GM18511 (cell line): ENCODE data around the gene MDFIC2.

Experiments
- ATAC-seq: cut with Tn5 transposase; IDR thresholded peaks from one replicate; pipeline ENCODE4 v1.9.1; 2021; ENCODE audit warnings: mild to moderate bottlenecking, moderate library complexity; ENCODE audit not compliant: unreplicated experiment

Gene MDFIC2

DNA sequence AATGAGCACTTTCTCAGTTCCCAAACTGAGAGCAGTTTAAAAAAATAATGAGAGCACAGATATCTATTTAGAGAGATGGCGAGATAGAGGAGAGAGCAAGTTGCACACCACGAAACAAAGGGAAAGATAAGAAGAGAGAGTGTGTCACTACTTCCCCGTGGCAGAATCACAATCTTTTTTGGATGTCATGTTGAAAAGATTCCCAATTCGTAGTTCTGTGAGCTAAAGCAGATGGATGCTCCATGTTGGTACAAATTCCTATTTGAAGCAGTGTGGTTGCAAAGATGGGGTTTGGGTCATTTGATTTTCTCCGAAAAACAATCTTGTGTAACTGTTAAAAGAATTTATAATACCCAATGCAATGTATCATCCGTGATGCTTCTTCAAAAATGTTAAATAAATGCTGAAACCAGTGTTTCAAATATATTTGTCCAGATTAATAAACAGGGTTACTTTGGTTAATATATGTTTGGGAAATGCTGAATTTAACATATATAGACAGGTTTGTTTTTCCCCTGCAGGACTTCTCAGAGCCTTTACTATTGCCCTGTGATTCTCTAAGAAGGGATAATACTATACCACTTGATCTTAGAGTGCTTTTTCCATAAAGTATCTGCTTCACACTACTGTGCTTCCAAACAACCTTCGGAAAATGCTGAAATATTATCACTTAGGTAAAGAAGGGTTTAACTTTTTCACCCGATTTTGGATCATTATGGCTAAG, 128.5 kb downstream of the MDFIC2 start:
- ATAC-seq, result no peak

DNA sequence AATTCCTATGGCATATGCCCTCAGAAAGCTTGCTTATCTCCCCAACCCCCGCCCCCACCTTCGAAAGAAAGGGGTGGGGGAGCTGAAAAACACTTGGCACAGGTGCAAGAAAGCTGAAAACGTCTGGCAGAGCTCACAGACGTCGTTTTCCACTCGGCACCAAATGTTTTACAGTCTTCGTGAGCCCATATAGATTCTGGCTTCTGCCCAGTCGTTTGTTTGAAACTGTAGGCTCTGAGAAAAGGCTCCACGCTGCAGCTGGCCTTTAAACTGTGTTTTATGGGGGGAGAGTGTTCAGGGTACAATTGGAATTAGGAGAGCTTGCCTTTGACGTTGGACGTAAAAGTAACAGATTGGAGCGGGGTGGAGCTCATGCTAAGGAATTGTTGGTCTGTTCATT, 130.3 kb downstream of the MDFIC2 start:
- no peak for ATAC-seq

DNA sequence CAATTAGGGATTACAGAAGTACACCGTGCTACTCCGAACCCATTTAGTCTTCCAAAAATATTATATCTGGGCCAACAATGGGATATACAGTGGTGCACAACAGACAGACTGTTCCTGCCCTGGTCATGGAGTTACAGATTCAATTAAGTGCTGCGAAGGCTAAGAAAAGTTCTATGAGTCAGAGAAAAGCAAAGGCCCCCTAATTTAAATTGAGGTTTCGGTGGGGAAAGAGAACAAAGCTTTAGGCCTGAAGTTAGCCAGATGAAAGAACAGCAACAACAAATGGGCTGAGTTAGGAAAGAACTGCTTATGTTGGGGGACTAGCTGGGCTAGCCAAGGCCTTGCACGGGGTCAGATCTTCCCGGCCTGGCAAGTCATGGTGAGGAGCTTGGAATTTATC, 131.8 kb downstream of the MDFIC2 start:
- peak; percentile 51 for ATAC-seq

DNA sequence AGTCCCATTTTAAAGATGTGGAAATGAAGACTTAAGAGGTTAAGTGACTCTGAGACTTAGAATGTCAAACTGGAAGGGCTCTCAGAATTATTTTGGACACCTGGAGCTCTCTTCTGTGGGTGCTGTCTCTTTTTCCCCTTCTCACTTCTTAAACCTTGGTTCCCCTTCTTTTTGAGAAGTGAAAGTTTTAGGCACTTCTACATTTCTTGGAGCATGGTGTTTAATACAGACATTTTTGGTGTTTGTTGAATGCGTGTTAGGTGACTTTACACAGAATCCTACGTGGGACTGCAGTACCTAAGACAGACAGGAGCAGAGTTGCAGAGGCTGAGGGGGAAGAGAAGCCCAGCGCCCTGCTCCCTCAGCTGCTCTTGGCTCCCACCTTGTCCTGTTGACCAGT, 133.3 kb downstream of the MDFIC2 start:
- peak; percentile 60 for ATAC-seq

DNA sequence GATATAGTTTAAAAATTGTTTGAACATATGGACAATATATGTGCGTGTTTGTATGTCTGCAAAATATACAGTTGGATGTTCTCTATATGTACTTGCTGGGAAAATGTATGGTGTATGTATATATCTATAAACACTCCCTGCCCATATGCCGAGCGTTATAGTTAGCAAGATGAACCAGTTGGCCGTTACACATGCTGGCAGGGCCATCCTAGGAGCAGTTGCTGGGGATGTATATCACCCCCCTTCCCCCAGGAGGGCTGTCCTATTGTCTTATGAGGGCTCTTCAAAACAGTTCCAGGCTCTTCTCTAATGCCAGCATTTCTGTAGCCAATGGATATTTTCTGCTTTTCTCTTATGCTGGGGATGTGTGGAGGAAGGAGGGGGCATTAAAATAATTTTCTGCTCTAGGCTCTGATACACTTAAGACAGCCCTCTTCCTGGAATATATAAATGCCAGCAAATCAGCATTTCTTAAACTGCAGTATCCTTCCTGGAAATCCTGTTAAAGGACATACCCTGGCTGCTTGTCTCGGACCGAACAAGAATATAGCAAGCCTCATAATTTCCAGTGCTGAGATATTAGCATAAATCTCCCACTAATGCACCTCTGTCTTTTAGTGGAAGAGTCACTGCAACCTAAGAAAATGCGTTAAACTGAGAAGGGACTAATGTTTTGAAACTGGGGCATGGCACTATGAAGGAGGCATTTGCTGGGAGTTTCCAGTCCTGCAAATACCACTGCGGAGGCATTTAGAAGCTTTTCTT, 134.4 kb downstream of the MDFIC2 start:
- ATAC-seq, result no peak

DNA sequence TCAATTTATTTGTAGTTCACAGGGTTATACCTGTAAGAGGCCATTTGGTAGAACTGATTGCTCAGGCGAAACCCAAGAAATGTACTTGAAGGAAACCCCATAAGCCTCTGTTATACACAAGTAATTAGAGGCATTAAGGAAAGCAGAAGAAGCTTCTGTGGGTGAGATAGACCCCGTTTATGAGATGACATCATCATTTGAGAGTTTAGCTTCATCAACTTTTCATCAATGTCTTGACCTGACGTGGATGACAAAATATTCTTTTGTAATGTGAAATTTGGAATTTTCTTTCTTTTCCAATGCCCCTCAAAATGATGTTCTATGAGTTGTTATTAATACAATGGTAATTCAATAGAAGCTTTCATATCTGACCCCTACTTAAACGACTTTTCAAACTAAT, 136.2 kb downstream of the MDFIC2 start:
- no peak for ATAC-seq

DNA sequence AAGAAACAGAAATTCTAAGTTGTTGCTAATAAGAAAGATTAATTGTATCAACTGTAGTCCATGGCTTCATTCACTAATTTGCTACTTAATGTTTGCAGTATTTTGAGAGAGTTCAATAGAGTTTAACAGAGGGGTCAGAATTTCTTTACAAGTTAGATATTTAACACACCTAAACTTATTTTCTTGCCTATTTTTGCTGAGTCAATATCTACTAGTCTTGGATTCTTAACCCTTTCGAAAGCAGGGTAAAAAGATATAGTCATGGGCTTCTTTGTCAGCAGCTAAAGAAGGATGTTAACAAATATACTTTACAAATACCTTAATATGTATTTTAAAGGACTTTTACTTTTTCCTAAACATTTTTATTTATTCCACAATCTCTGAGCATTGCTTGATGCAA, 155.6 kb downstream of the MDFIC2 start:
- ATAC-seq, result no peak

DNA sequence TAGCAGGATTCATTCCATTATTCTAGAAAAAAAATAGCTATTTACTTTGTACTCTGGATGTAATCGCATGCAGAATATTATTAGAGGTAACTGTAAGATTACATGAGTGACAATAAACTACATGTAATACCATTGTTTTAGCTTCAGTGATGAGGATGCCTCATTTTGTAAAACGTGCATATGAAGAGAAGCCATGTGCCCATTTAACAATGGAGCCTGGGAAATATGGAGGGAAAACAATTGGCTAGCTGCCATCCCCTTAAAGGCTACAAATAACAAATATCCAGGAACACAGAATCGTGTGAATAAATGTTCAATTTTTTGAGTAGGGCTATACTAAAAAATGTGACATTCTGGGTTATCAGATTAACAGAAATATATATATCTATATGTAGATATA, 161.8 kb downstream of the MDFIC2 start:
- no peak for ATAC-seq

DNA sequence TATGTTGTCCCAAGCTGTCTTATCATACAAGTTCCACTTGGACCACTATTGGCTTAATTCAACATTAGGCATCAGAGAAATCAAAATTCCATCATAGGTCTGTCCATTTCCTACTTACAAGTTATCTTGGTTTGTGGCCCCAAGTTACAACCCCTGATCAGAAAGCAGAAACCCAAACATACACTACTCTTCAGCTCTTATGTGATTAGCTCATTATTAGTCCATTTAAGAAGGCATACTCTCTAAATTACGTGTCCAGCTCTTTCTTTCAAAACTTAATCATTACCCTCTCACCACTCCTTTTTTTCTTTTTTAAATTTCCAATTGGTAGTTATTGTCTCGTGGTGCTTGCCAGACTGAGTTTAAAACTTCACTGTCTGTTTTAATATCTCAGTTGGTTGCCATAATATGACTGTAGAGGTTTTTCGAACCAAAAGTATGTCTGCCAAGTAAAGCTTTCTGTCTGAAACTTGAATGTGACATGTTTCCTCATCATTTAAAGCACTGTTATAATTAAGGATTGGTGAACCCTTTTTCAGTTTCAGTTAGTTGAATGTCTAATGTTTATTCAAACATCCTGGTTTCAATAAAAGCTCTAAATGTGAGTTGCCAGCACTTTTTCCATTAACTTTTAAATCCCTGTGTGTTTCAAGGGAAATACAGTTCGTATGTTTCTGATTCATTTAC, 162.6 kb downstream of the MDFIC2 start:
- ATAC-seq, result no peak
